ENCODE measurements around the gene KLF5. TPM values are rescaled to one million over a fixed set of nuclear protein-coding genes. Genes with fewer than 3 reads are reported as not detected.

Gene KLF5
- total and polyA plus RNA-seq, 2 of the 4 experiments (the other 2 are of a cell fraction) = 5.4 to 8.8 TPM

GRCh38 chr13:73058432-73058735 lies 421 bp upstream of the KLF5 start:
- WGBS, 2 experiments (ENCODE audit: extremely low coverage in 2 of 2, insufficient read length in 1 of 2) = 0% methylated on average over 1 of the region's 8 CpGs; no CpG with 5 or more reads in 1 of the 2 experiments
- in situ Hi-C loops (cut with MboI; ENCODE audit: low sequenced_read_pairs) = no loop called here
- Histone ChIP-seq H2AFZ (replicated peaks; ENCODE audit: low read length, poor library complexity) (peak overlapping the region; percentile 93), H3K14ac (replicated peaks; ENCODE audit: low read depth, low read length) (no peak overlapping the region), H3K56ac (ENCODE audit: extremely low read depth, insufficient read depth, low read length) (peak overlapping the region; percentile 52; the same call in 1 of the 2 replicates), H3K18ac (ENCODE audit: low read depth, low read length) (no peak overlapping the region), H2AK9ac (replicated peaks; ENCODE audit: low read depth, low read length, poor library complexity) (peak overlapping the region; percentile 6), H3K27me3 (ENCODE audit: control insufficient read depth, insufficient read depth, low read length) (no peaks in the 10 kb centered on the region), H2BK20ac (ENCODE audit: low read depth, low read length) (no peak overlapping the region), H3K9me3 (ENCODE audit: control insufficient read depth, insufficient read depth, low read length) (no peaks in the 10 kb centered on the region), H2BK5ac (ENCODE audit: low read depth, low read length, poor library complexity, severe bottlenecking) (no peak overlapping the region), H3K9me1 (ENCODE audit: insufficient read depth, low read length) (0 out of 2 replicates have a peak, but pooled peaks cover 3% of the 10 kb centered on the region), H3K4me3 (ENCODE audit: insufficient read depth, low read depth, low read length) (peak overlapping the region; percentile 60), H3K9ac (ENCODE audit: low read depth, low read length) (no peak overlapping the region), H3K4ac (ENCODE audit: low read depth, low read length) (peak overlapping the region; percentile 21; the same call in 1 of the 2 replicates), H4K91ac (ENCODE audit: insufficient read depth, low read depth, low read length) (no peak overlapping the region), H3K4me2 (ENCODE audit: low read depth, low read length) (peak overlapping the region; percentile 85), H3K23ac (ENCODE audit: low read depth, low read length) (peak overlapping the region; percentile 54; the same call in 1 of the 2 replicates), H4K20me1 (ENCODE audit: insufficient read depth, low read length) (no peaks in the 10 kb centered on the region), H3K27ac (ENCODE audit: insufficient read depth, low read length) (no peak overlapping the region), H4K8ac (ENCODE audit: low read depth in 2 of 2, low read length in 2 of 2) (peak overlapping the region in 1 of 2 experiments; percentile 2; a peak in 1 of 4 replicates), H3K4me1 (ENCODE audit: control insufficient read depth, insufficient read depth, low read length) (peaks cover 5% of the 10 kb centered on the region), H2BK120ac (ENCODE audit: low read depth, low read length) (0 out of 2 replicates have a peak overlapping the region, but pooled peaks have one; percentile 27), H4K5ac (ENCODE audit: low read depth, low read length) (no peak overlapping the region), H2AK5ac (ENCODE audit: low read depth, low read length) (no peak overlapping the region), H2BK15ac (ENCODE audit: low read depth, low read length) (no peak overlapping the region), H3K36me3 (ENCODE audit: control insufficient read depth, insufficient read depth, low read length) (peaks cover 5% of the 10 kb centered on the region), H3K79me1 (ENCODE audit: low read depth in 1 of 2, low read length in 2 of 2) (peaks cover 12 to 24% of the 10 kb centered on the region in 2 experiments)
- no peak for DNase-seq
- ATAC-seq (ENCODE audit: low read depth) = no peak
- dilution Hi-C loops (cut with HindIII; ENCODE audit: low sequenced_read_pairs, unreplicated experiment) = no loop called here
- ChIA-PET CTCF (interaction anchor here (0.9 kb wide), 1 partner anchor 14 kb away, joined by 3 read pairs; no protein-coding TSS in a partner anchor), POLR2A (ENCODE audit: unreplicated experiment) (interaction anchor here (0.6 kb wide), 2 partner anchors 11 to 22 kb away, joined by 3 to 9 read pairs; no protein-coding TSS in a partner anchor)
- BruUV-seq (replicated peaks) = no TSS peak
- peak; percentile 77 for TF ChIP-seq CEBPB (IDR thresholded peaks at IDR 0.05; ENCODE audit: low read depth, low read length)
- no peak for TF ChIP-seq FOS (IDR thresholded peaks at IDR 0.05; ENCODE audit: low read depth, low read length)
- intact Hi-C loops (cut with micrococcal nuclease) = loop anchor here (2.0 to 10.0 kb wide), 2 partner anchors 276 to 358 kb away; no protein-coding TSS in a partner anchor
